NCI-H2107 treated with DMSO at 0.1 percent for 48 hours (cell line): ENCODE data around the gene OR8A1.
"Not testable (repeated sequence)": the region's sequence is repeated elsewhere in the genome, so short reads cannot be mapped to it uniquely, and the experiment has no call there.

ENCODE experiments used
- DNase-seq: peaks from one replicate; lab custom pipeline; 2025; ENCODE audit not compliant: unreplicated experiment; lab: John Stamatoyannopoulos, UW

OR8A1 gene

DNA sequence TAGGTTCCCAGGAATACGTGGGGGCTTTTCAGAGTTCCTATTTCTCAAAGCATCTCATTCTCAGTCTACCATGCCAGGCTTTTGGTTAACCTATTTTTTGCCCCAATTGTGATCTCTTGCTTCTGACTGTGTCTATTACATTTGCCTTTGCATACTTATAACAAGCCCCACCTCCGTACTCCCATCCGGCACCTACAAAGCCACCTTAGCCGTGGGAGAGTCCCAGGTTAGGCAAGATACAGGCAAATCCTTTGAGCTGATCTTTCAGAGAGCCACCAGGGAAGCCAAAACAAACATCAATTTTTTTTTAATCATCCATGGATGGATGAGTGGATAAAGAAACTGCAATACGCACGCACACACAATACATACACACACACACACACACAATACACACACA lies 22.8 kb downstream of the OR8A1 start:
- DNase-seq = no peak

DNA sequence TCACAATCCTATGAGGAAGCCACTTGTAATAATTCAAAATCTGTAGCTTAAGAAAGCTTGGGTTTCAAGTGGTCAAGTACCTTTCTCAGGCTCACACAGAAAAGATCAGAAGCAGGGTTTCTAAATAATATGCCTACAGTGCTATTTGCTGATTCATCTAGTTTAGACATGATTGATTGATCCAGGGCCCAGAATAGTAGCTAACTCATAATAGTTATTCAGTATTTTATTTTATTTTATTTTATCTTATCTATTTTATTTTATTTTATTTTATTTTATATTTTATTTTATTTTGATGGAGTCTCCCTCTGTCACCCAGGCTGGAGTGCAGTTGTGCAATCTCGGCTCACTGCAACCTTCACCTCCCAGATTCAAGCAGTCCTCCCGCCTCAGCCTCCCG lies 25.5 kb downstream of the OR8A1 start:
- DNase-seq = no peak

DNA sequence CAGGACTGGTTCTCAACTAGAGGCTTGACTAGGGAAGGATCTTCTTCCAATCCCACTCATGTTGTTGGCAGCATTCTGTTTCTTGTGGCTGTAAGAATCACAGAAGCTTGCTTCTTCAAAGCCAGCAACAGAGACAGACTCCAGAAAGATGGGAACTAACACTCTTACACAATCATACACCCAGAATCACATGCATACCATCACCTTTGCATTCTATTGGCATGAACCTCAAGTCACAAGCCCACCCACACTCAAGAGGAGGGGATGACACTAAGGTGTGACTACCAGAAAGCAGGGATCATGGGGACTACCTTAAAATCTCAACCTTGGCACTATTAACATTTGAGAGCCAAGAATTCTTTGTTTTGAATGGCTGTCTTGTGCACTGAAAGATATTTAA lies 27.8 kb downstream of the OR8A1 start:
- no peak for DNase-seq

DNA sequence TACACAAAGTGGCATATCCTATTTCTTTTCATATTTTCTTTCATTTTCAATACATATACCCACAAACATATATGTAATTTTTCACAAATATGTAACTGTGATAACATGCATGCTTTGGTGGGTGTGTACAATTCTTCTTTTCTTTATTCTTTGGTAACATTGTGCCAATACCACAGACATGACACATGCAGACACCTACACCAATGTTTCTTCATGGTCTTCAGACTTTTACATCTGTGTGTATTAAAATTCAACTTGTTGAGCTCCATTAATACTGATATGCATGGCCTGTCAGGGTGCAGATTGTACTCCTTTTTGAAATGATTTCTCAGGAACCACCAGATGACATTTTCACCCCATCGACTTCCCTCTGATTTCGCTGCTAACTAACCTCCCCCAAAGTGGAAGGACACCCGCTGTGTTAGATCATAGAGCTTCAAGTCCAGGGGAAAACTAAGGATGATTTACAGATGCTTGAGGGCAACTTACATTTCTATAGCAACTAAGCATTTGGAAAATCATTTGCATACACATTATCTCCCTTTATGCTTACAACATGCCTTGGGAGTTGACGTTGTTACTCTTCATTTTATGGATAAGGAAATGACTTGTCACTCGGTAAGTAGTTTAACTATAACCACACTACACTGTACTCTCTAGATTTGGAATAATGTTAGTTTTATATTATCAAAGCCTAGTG lies 31.0 kb downstream of the OR8A1 start:
- DNase-seq = no peak

DNA sequence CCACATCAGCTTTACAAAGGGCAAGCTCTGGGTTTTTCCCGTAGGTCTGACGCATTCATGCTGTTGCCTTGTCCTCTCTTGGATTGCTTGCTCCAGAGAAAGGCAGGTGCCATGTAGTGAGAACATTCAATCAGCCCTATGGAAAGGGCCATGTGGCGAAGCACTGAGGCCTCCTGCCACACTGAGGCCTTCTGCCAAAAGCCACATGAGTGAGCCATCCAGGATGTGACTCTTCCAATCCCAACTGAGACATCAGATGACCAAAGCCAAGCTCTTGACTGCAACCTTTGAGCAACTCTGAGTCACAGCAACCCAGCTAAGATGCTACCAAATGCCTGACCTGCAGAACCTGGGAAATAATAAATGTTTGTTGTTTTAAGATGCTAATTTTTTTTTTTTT lies 32.4 kb downstream of the OR8A1 start:
- no peak for DNase-seq

DNA sequence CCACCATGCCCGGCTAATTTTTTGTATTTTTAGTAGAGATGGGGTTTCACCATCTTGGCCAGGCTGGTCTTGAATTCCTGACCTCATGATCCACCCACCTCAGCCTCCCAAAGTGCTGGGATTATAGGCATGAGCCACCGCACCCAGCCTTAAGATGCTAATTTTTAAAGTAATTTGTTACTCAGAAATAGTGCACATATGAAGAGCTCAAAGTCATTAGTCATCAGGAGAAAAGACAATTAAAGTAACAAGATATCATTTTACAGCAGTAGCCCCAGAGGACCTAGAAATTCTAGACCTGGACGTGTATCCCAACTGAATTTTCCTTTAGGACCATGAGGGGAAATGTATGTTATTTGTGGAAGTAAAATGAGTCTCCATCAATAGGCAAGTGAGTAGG lies 32.9 kb downstream of the OR8A1 start:
- DNase-seq = not testable (repeated sequence)

DNA sequence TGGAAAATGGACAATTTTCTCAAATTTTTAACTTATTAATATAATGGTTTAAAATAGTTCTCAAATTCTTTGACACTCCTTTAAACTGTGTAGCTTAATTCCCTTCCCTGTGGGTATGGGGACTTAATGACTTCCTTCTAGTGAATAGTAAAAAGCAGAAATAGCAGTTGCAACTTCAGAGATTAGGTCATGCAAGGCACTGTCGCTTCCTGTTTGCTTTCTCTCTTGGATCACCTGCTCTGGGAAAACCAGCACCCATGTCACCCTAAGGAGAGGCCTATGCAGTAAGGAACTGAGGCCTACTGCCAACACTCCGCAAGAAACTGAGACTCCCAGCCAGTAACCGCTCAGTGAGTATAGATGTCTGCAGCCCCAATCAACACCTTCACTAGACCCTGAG lies 35.9 kb downstream of the OR8A1 start:
- no peak for DNase-seq

DNA sequence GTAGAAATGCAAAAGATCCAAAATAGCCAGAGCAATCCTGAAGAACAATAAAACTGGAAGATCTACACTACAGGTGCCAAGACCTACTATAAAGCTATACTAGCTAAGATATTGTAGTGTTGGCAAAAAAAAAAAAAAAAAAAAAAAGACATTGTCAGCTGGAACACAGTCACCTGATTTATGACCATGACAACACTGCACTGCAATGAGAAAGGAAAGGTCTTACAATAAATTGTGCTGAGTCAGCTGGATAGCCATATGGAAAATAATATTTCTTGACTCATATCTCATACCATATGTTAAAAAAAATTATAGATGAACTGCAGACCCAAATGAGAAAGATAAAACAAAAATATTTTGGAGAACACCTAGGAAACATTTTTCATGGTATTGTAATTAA lies 38.4 kb downstream of the OR8A1 start:
- no peak for DNase-seq

DNA sequence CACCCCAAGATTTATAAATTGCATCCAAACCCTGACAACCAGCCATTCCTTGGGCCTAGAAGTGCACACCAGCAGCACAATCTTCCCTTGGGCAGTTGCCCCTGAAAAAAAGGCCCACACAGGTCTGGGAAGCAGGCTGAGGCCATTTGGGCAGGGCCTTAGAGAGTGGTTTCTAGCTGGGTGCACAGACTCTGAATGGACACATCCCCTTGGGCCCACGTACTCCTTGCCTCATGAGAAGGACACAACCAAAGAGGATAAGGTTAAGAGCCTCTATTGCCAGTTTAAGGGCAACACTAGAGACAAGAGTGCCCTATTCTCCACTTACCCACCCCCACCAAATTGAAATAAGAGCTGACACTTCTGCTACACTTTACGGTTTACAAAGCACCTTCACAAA lies 40.5 kb downstream of the OR8A1 start:
- no peak for DNase-seq

DNA sequence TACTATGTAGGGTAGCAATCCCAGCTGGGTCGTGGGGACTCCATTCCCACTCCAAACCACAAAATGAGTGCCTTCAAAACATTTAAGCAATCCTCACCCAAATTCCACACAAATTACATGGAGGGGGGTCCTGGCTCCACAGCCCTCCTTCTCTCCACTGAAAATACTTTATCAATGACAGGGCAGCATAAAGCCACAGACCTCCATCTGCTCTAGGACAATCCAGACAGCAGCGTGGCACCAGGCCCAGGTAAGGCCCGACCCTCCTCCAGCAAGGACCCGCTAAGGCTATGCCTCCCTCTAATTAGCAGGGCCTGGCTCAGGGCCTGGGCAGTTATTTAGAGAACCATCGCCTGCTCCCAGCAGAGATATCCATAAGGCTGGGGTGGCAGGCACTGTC lies 41.3 kb downstream of the OR8A1 start, which contains the start of gene PANX3:
Gene PANX3, plus strand, starts transcription at position 365 of the 400 bp plus-strand sequence. CDS start 129 bp downstream, outside the sequence.
- DNase-seq = no peak

DNA sequence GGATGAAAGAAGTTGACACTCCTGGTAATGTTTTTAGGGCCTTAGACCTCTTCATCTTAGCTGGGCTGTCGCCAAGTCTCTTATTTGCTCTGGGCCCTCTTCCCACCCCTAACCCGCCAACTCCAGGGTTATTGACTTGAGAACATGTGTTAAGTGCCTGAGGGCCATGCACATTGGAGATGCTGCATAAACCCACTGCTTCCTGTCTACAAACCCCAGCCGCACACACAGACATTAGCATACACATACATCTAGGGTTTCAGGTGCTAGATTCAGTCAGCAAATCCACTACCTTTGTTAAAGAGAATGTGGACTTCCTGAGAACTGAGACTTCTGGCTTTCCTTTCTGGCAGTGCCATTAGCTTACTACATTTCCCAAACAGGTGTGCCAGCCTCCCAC lies 42.2 kb downstream of the OR8A1 start:
- DNase-seq = no peak

DNA sequence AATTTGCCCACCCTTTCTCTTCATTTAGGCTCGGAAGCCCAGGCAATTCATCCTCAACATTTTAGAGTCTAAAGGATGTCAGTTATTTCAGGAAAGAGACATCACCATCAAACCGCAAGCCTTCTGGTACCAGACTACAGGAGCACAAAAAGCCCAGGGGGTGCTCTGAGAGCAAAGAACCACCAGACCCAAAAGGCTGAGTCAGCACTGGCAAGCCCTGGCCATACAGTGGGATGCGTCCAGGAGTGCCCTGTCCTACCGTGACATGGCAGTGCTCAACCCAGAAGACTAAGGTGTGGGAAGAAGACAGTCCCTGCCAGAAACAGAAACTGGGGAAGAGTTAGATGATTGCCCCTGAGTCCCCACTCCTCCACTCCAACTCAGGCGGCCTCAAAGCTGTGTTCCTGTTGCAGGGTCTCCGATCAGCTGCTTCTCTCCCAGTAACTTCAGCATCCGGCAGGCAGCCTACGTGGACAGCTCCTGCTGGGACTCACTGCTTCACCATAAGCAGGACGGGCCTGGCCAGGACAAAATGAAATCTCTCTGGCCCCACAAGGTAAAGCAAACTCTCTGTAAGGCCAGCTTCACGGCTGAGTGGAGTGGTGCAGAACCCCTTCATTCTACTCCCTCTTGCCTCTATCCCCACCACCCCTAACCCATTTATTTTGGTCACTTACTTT lies 42.9 kb downstream of the OR8A1 start:
- no peak for DNase-seq

DNA sequence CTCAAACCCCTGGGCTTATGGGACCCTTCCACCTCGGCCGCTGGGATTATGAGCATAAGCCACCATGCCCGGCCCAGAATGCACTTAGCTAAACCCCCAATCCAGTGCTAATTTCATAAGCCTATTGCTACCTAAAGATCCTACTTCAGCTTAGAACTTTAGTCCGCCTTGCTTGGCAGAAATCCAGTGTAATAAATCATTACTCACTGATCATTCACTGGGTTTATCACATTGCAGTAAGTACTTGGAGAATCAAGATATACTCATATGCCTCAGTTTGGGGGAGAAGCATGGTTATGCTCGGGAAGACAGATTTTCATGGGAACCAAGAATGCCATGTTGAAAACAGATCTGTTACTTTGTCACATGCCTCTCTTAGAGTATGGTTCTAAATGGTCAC lies 49.1 kb downstream of the OR8A1 start:
- DNase-seq = no peak
